ENCODE measurements around the gene STIM1. TPM values are rescaled to one million over a fixed set of nuclear protein-coding genes. Genes with fewer than 3 reads are reported as not detected.

The STIM1 gene
- total RNA-seq, 1 experiment from 2014 or later = 28.3 TPM

- H3K27ac ChIP-seq = no peak overlapping the region
- POLR2A ChIA-PET (ENCODE audit: unreplicated experiment) = interaction anchor here (0.6 kb wide), 2 partner anchors 12 to 1446 kb away, joined by 4 read pairs; no protein-coding TSS in a partner anchor
These were observed 17.7 kb upstream of the STIM1 start for GRCh38 chr11:3837793-3838192.

GRCh38 chr11:3838504-3838903, 17.0 kb upstream of the STIM1 start:
- no peaks in the 10 kb centered on the region for H4K20me1 ChIP-seq (ENCODE audit: insufficient read depth)
- H3K27me3 ChIP-seq (ENCODE audit: insufficient read depth, low read depth) = no peaks in the 10 kb centered on the region
- no peaks in the 10 kb centered on the region for H3K36me3 ChIP-seq (ENCODE audit: low read depth)
- H3K27ac ChIP-seq = no peak overlapping the region
- H3K9me3 ChIP-seq (ENCODE audit: insufficient read depth, low read depth) = no peaks in the 10 kb centered on the region
- H2AFZ ChIP-seq = no peak overlapping the region
- H3K4me3 ChIP-seq = no peak overlapping the region
- no peak overlapping the region for H3K4me2 ChIP-seq
- ChIA-PET CTCF (no interaction called here), POLR2A (ENCODE audit: unreplicated experiment) (no interaction called here)
- peaks cover 10% of the 10 kb centered on the region for H3K4me1 ChIP-seq (replicated peaks; ENCODE audit: insufficient read depth)
- intact Hi-C loops (cut with micrococcal nuclease; ENCODE audit: unreplicated experiment) = no loop called here
- H3K9me2 ChIP-seq (ENCODE audit: insufficient read depth) = no peaks in the 10 kb centered on the region
- no peaks in the 10 kb centered on the region; the same call in 1 of the 2 replicates for H3F3A ChIP-seq (ENCODE audit: insufficient read depth, low read depth)
- peaks cover 38% of the 10 kb centered on the region for H3K79me2 ChIP-seq (ENCODE audit: low read depth)
- no peak for TF ChIP-seq EZH2 (IDR thresholded peaks at IDR 0.05; ENCODE audit: low read depth)
- BruUV-seq (replicated peaks) = no TSS peak
- no peak for DNase-seq

More at GRCh38 chr11:3837793-3838192, 17.7 kb upstream of the STIM1 start:
- peaks cover 38% of the 10 kb centered on the region for H3K79me2 ChIP-seq (ENCODE audit: low read depth)
- H3K9me2 ChIP-seq (ENCODE audit: insufficient read depth) = no peaks in the 10 kb centered on the region
- H3K4me1 ChIP-seq (replicated peaks; ENCODE audit: insufficient read depth) = peaks cover 10% of the 10 kb centered on the region
- H3K27me3 ChIP-seq (ENCODE audit: insufficient read depth, low read depth) = no peaks in the 10 kb centered on the region
- DNase-seq = no peak
- H4K20me1 ChIP-seq (ENCODE audit: insufficient read depth) = no peaks in the 10 kb centered on the region
- BruUV-seq (replicated peaks) = no TSS peak
- no peaks in the 10 kb centered on the region for H3K36me3 ChIP-seq (ENCODE audit: low read depth)
- TF ChIP-seq CTCF (conservative IDR thresholded peaks at IDR 0.05) (no peak), EZH2 (IDR thresholded peaks at IDR 0.05; ENCODE audit: low read depth) (no peak)
- H3K4me2 ChIP-seq = no peak overlapping the region
- no peaks in the 10 kb centered on the region for H3K9me3 ChIP-seq (ENCODE audit: insufficient read depth, low read depth)
- intact Hi-C loops (cut with micrococcal nuclease; ENCODE audit: unreplicated experiment) = no loop called here
- no peaks in the 10 kb centered on the region for H3F3A ChIP-seq (ENCODE audit: insufficient read depth, low read depth)
- no peak overlapping the region for H2AFZ ChIP-seq
- no peak overlapping the region for H3K4me3 ChIP-seq
- CTCF ChIA-PET = no interaction called here

GRCh38 chr11:3840004-3840869, 15.2 kb upstream of the STIM1 start:
- no peak for DNase-seq
- H3K79me2 ChIP-seq (ENCODE audit: low read depth) = peaks cover 29% of the 10 kb centered on the region
- no peak overlapping the region; the same call in 1 of the 2 replicates for H2AFZ ChIP-seq
- intact Hi-C loops (cut with micrococcal nuclease; ENCODE audit: unreplicated experiment) = loop anchor here (2.0 kb wide), 1 partner anchor 31 kb away; the partner anchor contains the start of gene PGAP2
- peak overlapping the region; percentile 68 for H3K4me3 ChIP-seq
- no peaks in the 10 kb centered on the region for H3K36me3 ChIP-seq (ENCODE audit: low read depth)
- no peaks in the 10 kb centered on the region for H3K27me3 ChIP-seq (ENCODE audit: insufficient read depth, low read depth)
- H3K4me2 ChIP-seq = peak overlapping the region; percentile 87
- H3K9me2 ChIP-seq (ENCODE audit: insufficient read depth) = no peaks in the 10 kb centered on the region
- no peaks in the 10 kb centered on the region; the same call in 1 of the 2 replicates for H3F3A ChIP-seq (ENCODE audit: insufficient read depth, low read depth)
- ChIA-PET CTCF (interaction anchor here (2.1 kb wide), 1 partner anchor 233 kb away, joined by 7 read pairs; no protein-coding TSS in a partner anchor), POLR2A (ENCODE audit: unreplicated experiment) (interaction anchor here (0.7 kb wide), 1 partner anchor 197 kb away, joined by 10 read pairs; no protein-coding TSS in a partner anchor)
- no peaks in the 10 kb centered on the region for H3K9me3 ChIP-seq (ENCODE audit: insufficient read depth, low read depth)
- peak overlapping the region; percentile 43; the same call in 1 of the 2 replicates for H3K27ac ChIP-seq
- no peaks in the 10 kb centered on the region for H4K20me1 ChIP-seq (ENCODE audit: insufficient read depth)
- H3K4me1 ChIP-seq (replicated peaks; ENCODE audit: insufficient read depth) = peaks cover 10% of the 10 kb centered on the region
- no TSS peak for BruUV-seq (replicated peaks)
- TF ChIP-seq EZH2 (IDR thresholded peaks at IDR 0.05; ENCODE audit: low read depth) = no peak
- no peak for TF ChIP-seq CTCF (conservative IDR thresholded peaks at IDR 0.05)
